IPS-18a (cell line): ENCODE measurements around the gene MIOX.

Experiments used
- H3K27ac ChIP-seq: one replicate; pipeline ENCODE4 v1.5.1; 2013; ENCODE audit warnings: low read length
- H3K27me3 ChIP-seq: one replicate; pipeline ENCODE4 v1.6.1; 2013; ENCODE audit warnings: mild to moderate bottlenecking, low read length; ENCODE audit not compliant: control insufficient read depth, insufficient read depth
- H3K36me3 ChIP-seq: one replicate; pipeline ENCODE4 v1.6.1; 2013; ENCODE audit warnings: low read depth, low read length; ENCODE audit not compliant: control insufficient read depth
- H3K4me1 ChIP-seq: one replicate; pipeline ENCODE4 v1.6.1; 2013; ENCODE audit warnings: low read depth, low read length; ENCODE audit not compliant: control insufficient read depth
- H3K4me3 ChIP-seq: one replicate; pipeline ENCODE4 v1.5.1; 2013; ENCODE audit warnings: low read length
- H3K9ac ChIP-seq: one replicate; pipeline ENCODE4 v1.6.1; 2013; ENCODE audit warnings: mild to moderate bottlenecking, low read length, moderate library complexity
- H3K9me3 ChIP-seq: one replicate; pipeline ENCODE4 v1.6.1; 2013; ENCODE audit warnings: low read depth, low read length; ENCODE audit not compliant: control insufficient read depth

MIOX gene

DNA sequence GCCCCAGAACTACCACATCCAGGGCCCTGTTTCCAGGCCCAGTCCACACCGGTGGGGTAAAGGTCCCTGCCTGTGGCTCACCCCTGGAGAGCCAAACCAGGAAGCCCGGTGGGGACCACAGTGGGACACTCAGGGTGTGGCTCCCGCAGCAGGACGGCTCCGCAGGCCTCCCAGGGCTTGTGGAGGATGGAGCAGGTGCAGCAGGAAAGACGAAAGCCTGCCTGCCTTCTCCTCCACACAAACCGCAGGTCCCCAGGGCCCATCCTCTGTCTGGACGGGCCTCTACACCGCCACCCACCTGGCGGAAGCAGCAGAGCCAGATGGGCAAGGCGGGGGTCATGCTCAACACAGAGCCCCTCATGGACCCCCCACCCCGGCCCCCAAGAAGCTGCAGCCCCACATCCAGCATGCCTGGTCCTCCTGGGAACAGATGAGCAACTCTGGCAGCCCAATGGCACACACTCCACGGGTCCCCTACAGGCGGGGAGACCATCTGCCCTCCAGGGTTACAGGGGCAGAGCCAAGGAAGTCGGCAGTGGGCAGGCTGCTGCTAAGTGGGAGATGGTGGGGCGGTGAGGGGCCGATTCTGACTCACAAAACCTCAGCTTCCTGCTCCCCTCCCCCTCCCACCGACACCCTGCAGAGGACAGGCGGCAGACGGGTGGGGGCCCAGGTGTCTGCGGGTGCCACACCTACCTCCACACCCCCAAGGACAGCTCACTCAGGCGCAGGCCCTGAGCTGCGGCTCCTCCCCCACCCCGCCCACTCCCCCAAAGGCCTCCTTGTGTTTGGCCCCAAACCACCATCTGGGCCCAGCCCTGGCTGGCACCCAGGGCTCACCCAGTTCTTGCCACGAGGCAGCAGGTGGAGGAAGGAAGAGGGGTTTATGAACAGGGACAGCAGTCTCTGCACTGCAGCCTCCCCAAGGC lies 17.0 kb upstream of the MIOX start:
- H3K4me1 ChIP-seq = peaks cover 6% of the 10 kb centered on the region
- no peak overlapping the region for H3K4me3 ChIP-seq
- peaks cover 25% of the 10 kb centered on the region for H3K36me3 ChIP-seq
- H3K9ac ChIP-seq = no peak overlapping the region
- H3K27ac ChIP-seq = no peak overlapping the region
- H3K9me3 ChIP-seq = no peaks in the 10 kb centered on the region
- no peaks in the 10 kb centered on the region for H3K27me3 ChIP-seq

DNA sequence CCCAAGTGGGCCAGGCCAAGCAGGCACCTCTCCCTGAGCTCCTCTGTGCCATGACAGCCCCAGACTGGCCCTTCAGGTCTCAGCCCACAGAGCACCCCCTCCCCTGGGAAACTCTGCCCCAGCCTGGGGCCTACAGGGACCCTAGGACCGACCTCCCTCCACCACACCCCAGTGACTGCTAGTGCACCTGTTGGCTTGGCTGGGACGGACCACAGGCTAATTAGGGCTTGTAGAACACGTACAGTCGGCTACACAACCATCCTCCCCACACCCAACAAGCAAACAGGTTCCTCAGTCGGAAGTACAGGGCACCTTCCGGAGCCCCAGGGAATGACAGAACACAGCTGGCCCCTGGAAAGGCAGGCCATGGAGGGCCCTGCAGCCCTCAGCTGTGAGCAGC lies 16.2 kb upstream of the MIOX start:
- Histone ChIP-seq H3K9me3 (no peaks in the 10 kb centered on the region), H3K4me1 (peaks cover 9% of the 10 kb centered on the region), H3K27me3 (no peaks in the 10 kb centered on the region), H3K4me3 (no peak overlapping the region), H3K9ac (no peak overlapping the region), H3K27ac (no peak overlapping the region), H3K36me3 (peaks cover 17% of the 10 kb centered on the region)

DNA sequence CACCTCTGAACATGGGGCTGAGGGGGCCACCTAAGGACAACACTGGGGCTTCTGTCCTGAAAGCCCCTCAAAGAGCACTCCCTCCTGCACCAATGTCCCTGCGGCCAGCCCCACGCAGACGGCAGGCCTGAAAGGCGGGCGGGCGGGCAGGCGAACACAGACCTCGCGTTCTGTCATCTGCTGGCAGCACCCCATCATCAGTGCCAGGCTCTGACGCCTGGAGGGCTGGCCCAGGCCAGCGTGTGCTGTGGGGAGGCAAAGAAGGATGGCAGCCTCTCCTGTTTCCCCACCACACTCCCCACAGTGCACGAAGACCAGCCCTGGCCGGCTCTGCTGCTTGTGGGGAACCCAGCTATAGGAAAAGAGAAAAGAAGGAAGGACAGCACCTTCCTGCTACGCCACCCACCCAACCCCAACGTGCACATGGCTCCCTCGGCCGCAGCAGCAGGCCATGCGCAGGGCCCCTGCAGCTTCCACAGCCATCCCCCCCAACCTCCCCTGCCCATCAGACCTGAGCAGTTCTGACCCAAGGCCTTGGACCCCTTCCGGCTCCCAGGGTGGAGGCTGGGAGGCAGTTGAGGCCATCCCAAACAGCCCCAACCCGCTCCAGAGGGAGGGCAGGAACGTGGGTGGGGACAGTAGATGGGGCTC lies 15.3 kb upstream of the MIOX start:
- Histone ChIP-seq H3K27me3 (no peaks in the 10 kb centered on the region), H3K9ac (no peak overlapping the region), H3K27ac (no peak overlapping the region), H3K4me3 (no peak overlapping the region), H3K36me3 (peaks cover 11% of the 10 kb centered on the region), H3K4me1 (peaks cover 11% of the 10 kb centered on the region), H3K9me3 (no peaks in the 10 kb centered on the region)

DNA sequence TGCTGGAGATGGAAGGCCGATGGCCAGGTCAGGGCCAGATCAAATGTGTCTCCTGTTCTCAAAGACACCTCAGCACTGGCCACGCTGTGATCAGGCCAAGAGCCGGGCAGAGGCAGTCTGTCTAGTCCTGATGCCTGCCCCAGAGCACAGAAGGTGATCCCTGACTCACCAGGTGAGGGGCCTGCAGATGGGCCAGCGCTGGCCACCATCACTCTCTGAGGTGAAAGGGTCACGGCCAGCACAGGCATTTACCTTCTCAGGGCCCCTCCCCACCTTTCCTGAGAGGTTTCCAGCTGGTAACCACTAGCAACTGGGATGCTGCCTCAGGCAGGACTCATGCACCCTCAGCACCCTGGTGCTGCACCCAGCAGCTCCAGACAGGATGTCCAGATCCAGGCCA lies 14.7 kb upstream of the MIOX start:
- peaks cover 11% of the 10 kb centered on the region for H3K4me1 ChIP-seq
- H3K27me3 ChIP-seq = no peaks in the 10 kb centered on the region
- peaks cover 4% of the 10 kb centered on the region for H3K36me3 ChIP-seq
- no peak overlapping the region for H3K4me3 ChIP-seq
- H3K27ac ChIP-seq = no peak overlapping the region
- no peak overlapping the region for H3K9ac ChIP-seq
- H3K9me3 ChIP-seq = no peaks in the 10 kb centered on the region

DNA sequence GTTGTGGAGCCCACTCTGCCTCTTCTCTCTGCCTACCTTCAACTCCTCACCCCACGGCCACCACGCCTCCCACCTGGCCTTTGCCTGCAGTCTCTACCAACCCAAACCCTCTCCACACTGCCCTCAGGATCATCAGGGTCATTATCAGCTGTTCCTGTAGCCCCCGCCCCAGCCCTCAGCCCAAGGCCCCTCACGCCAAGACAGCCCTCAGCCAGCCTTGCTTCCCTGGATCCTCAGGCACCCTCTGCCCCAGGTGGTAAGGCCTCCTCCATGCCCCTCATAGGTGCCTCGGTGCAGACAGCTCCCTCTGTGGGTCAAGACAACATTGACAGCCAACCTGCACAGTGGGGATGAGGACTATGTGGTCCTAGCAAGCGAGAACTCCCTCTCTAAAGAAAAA lies 13.6 kb upstream of the MIOX start:
- H3K27ac ChIP-seq = no peak overlapping the region
- no peaks in the 10 kb centered on the region for H3K9me3 ChIP-seq
- no peaks in the 10 kb centered on the region for H3K27me3 ChIP-seq
- H3K4me3 ChIP-seq = no peak overlapping the region
- H3K9ac ChIP-seq = no peak overlapping the region
- peaks cover 11% of the 10 kb centered on the region for H3K4me1 ChIP-seq
- H3K36me3 ChIP-seq = no peaks in the 10 kb centered on the region

DNA sequence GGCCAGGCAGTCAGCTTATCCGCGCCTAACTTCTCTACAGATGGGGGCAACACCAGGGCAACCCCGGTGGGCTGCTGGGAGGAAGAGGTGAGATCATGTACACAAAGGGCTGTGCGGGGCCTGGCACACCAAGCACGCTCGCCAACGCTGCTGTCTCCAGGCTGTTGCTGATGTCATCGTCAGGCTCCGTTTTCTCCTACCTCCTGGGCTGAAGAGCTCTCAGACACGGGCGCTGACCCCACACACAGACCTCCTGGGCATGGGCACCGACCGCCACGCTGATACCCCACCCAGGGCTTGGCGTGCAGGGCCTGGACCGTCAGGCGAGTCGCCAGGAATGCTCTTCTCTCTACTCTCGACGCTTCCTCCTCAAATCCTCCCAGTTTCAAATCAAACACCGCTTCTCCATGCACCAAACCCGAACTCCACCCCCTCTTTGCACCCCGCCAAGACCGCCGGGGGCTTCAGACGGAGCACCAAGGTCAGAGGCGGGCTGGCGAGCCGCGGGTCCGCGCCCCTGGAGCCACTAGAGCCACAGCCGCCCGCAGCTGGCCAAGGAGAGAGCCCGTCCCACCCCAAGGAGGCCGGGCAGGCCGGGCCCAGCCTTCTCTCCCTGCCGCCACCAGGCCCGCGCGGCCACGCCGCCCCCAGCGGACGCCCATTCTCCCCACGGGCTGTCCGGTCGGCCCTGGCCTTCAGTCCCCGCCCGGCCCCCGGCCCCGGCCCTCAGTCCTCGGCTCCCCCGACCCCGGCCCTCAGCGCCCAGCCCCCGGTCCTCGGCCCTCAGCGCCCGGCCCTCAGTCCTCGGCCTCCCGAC lies 12.6 kb upstream of the MIOX start:
- peak overlapping the region; percentile 39 for H3K9ac ChIP-seq
- H3K4me3 ChIP-seq = peak overlapping the region; percentile 64
- no peaks in the 10 kb centered on the region for H3K36me3 ChIP-seq
- H3K27me3 ChIP-seq = no peaks in the 10 kb centered on the region
- peaks cover 11% of the 10 kb centered on the region for H3K4me1 ChIP-seq
- no peaks in the 10 kb centered on the region for H3K9me3 ChIP-seq
- no peak overlapping the region for H3K27ac ChIP-seq

DNA sequence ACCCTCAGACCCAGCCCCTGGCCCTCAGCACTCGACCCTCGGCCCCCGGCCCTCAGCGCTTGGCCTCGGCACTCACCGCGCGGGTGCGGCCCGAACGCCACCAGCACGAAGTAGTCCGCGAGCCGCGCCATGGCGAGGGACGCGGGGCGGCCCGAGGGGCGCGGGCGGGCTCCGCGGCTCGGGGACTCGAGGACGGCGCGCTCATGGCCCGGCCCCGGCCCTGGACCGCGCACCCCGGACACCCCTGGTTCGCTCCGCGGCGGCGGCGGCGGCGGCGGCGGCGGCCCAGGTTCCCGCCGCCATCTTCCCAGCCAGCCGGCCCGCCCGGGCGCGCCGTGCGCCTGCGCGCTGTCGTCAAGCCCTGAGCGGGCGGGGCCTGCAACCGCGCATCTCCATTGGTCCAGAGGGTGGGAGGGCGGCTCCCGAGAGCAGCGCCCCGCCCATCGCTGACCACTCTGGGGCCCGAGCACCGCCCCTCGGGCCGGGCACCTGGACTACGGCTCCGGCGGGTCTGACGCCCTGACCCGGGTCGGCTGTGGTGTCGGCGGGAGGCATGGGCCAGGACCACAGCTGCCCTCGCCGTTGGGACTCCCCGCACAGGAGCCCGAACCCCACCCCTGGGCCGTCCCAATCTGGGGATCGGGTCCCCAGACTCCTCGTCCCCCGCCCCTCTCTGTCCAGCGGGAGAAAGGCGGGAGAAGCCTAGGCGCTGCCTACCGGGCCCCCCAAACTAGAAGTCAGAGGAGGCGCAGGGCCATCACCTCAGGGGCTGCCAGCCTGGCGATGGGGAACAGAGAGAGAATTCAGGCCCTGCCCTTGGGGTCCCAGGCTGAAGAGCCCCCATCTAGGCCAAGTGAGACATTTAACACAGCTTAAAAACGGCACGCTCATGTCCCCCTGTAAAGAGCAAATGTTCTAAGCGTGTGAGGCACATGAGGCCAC lies 11.7 kb upstream of the MIOX start, which contains the start of gene SBF1:
Gene SBF1 (minus strand): TSS at position 326 of the 942 bp plus-strand sequence. CDS start 195 bp downstream, at position 131.
- Histone ChIP-seq H3K27me3 (peaks cover 8% of the 10 kb centered on the region), H3K9me3 (no peaks in the 10 kb centered on the region), H3K9ac (peak within 1 kb of the TSS; percentile 39), H3K4me3 (peak within 1 kb of the TSS; percentile 64), H3K27ac (no peak within 1 kb of the TSS), H3K4me1 (peaks cover 11% of the 10 kb centered on the region), H3K36me3 (no peaks in the 10 kb centered on the region)

DNA sequence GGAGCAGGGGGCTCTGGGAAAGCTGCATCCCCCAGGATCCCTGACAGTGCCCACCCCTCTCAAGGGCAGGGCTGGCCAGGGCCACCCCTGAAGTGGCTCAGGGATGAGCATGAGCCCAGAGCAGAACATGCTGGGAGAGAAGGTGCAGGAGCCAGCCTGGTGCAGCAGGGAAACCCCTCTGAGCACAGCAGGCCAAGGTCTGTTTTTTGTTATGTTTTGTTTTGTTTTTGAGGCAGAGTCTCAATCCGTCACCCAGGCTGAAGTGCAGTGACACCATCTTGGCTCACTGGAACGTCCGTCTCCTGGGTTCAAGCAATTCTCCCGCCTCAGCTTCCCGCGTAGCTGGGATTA lies 11.0 kb upstream of the MIOX start:
- no peak overlapping the region for H3K9ac ChIP-seq
- no peaks in the 10 kb centered on the region for H3K9me3 ChIP-seq
- no peak overlapping the region for H3K27ac ChIP-seq
- peaks cover 15% of the 10 kb centered on the region for H3K27me3 ChIP-seq
- peaks cover 11% of the 10 kb centered on the region for H3K4me1 ChIP-seq
- no peak overlapping the region for H3K4me3 ChIP-seq
- H3K36me3 ChIP-seq = no peaks in the 10 kb centered on the region

DNA sequence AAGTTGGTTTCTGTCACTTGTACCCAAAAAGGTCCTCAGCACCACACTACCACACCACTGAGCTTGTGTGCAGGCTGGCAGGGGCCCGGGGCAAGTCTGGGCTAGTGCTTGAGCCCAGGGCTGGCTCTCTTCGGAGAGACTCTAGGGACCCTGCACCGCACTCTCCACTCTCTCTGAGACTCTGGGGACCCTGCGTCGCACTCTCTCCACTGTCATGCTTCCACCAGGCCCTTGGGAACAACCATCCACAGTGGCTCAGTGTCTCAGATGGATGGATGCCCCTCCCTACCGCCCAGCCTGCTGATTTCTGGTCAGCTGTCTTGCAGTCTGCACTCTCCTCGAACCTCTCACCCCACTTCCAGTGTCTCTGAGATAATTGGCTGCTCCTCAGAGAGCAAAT lies 9.8 kb upstream of the MIOX start:
- H3K4me3 ChIP-seq = no peak overlapping the region
- H3K9ac ChIP-seq = no peak overlapping the region
- H3K27ac ChIP-seq = no peak overlapping the region
- H3K36me3 ChIP-seq = no peaks in the 10 kb centered on the region
- H3K27me3 ChIP-seq = peaks cover 21% of the 10 kb centered on the region
- no peaks in the 10 kb centered on the region for H3K9me3 ChIP-seq
- peaks cover 11% of the 10 kb centered on the region for H3K4me1 ChIP-seq

DNA sequence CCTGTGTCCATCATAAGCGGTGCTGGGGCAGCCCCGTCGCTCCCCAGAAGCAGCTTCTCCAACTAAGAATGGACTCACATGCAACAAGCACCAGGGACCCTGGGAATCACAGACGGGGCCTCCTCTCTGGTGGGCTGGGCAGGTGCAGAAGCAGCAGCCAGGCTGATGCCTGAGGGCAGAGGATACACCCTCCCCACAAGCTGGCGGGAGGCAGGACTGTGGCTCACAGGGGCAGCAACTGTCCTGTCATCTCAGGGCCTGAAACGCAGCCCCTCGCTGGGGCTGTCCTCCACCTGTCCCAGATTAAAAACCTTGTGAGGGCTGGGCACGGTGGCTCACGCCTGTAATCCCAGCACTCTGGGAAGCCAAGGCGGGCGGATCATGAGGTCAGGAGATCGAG lies 8.7 kb upstream of the MIOX start:
- H3K9me3 ChIP-seq = no peaks in the 10 kb centered on the region
- no peak overlapping the region for H3K9ac ChIP-seq
- H3K27ac ChIP-seq = no peak overlapping the region
- H3K36me3 ChIP-seq = no peaks in the 10 kb centered on the region
- peaks cover 21% of the 10 kb centered on the region for H3K27me3 ChIP-seq
- peaks cover 11% of the 10 kb centered on the region for H3K4me1 ChIP-seq
- H3K4me3 ChIP-seq = no peak overlapping the region
